D341Med (cell line): ENCODE data around the gene MRPL27.
A peak's percentile ranks its signal among the peaks of the same experiment; 100 is the strongest.

Source experiments
- DNase-seq: peaks from one replicate; pipeline ENCODE4 v3.0.0; 2012; ENCODE audit warnings: low spot score

The MRPL27 gene

DNA sequence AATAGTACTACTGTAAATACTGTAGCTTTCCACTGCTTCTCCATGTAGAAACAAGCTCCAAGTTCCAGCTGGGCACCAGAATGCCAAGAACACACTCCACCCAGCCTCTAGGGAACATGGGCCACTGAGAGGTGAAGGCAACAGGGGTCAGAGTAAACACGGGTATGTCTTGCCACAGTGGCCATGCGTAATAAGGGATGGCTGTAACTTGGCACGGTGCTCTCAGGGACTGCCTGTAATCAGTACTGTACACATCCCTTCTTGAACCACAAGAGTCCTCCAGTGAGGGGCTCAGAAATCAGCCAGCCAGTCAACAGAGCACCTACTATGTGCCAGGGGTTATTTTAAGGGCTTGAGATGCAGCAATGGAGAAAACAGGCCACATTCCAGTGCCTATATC is 13.5 kb upstream of the MRPL27 start:
- no peak for DNase-seq

- no peak for DNase-seq
Measured at GRCh38 chr17:50382931-50383330, 9.9 kb upstream of the MRPL27 start.

GRCh38 chr17:50381920-50382319 is 8.9 kb upstream of the MRPL27 start:
- DNase-seq: no peak

DNA sequence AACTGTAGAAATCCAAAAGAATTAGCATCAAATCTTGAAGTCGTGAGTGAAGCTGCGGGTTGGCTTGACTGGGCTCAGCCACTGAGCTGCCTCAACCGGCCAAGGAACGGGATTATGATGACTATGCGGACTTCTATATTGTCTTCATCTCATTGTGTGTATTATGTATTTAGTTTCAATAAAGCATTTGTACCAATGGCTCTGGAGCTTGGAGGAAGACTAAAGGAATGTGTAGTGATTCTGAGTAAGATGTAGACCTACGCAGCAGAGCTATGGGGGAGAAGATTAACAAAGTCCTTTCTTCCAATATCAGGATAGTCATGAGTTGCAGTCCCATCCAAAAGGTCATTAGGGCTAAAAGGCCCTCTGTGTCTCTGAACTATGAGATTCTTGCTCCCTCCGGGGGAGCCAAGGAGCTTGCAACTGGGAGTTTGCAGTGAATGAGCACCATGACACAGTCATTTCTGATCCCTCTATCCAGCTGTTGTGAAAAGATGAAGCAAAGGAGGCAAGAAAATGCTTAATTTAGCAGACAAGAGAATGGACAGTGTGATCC is 8.4 kb upstream of the MRPL27 start:
- no peak for DNase-seq

DNA sequence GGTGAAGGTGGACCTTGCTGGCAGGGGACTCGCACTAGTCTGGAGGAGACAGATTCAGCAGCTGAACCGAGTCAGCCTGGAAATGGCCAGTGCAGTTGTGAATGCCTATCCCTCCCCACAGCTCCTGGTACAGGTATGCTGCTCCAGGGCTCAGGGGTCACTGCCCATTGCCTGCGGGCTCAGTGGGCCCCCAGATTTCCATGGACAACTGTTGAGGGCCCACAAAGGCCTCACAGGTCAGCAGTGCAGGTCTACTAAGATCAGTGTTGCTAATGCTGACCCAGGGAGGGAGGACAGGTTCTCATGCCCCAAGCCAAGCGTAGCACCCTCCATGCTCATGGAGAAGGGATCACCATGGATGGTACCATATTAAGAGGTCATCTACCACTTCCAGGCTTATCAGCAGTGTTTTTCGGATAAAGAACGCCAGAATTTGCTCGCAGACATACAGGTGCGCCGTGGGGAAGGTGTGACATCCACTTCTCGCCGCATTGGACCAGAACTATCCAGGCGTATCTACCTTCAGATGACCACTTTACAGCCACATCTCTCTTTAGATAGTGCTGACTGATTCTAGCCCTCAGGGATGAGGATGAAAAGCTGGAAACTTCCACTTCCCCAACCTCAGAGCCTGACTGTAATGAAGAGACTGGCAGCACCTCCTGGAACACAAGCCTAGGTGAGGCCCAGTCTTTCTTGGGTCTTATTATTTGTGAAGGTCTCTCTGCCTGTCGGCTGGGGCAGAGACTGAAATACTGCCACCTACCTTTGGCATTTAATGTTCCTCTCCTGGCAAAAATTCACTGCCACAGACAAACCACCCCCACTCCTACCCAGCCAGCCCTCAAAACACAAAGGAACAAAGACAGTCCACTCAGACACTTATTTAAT is 7.6 kb upstream of the MRPL27 start:
- DNase-seq: peak; percentile 52

GRCh38 chr17:50379351-50380132 is 6.6 kb upstream of the MRPL27 start:
- no peak for DNase-seq

DNA sequence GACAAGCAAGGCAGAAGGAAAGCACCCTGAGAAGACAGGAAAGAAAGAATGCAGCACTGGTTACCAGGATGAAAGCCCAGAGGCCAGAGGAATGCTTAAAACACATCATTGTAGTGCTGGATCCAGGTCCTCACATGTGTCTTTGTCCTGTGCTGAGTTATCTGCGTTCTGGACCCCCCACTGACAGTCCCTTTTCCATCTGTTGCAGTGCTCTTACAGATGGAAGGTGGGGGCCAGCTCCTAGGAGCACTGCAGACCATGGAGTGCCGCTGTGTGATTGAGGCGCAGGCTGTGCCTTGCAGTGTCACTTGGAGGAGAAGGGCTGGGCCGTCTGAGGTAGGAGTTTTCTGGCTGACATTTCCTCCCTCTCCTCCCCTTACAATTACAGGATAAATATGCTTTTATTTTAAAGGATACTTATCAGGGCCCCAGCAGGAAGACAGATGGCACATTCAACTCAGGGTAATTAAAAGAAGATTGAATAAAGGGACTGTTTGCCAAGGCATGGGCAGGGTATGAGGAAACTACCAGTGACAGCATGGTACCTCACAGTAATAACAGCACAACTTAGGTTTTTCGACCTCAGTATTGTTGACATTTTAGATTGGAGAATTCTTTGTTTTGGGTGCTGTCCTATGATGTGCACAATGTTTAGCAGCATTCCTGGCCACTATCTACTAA is 3.0 kb upstream of the MRPL27 start:
- DNase-seq: peak; percentile 75

- no peak for DNase-seq
Measured at GRCh38 chr17:50373705-50374104, 721 bp upstream of the MRPL27 start.

DNA sequence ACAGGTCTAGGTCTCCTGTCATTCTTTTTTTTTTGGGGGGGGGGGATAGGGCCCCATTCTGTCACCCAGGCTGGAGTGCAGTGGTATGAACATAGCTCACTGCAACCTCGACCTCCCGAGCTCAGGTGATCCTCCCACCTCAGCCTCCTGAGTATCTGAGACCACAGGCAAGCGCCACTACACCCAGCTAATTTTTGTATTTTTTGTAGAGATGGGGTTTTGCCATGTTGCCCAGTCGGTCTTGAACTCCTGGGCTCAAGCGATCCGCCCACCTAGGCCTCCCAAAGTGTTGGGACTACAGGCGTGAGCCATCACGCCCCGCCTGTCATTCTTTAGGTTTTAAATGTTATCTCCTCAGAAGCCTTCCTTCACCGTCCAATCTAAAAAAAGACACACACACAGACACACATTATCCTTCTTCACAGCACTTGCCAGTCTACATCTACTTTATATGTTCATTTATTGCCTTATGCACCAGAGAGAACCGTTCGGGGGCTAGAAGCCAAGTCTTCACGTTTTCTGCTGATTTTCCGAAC is 694 bp downstream of the MRPL27 start:
- DNase-seq: no peak

GRCh38 chr17:50371526-50371925 is 1.5 kb downstream of the MRPL27 start:
- no peak for DNase-seq

DNA sequence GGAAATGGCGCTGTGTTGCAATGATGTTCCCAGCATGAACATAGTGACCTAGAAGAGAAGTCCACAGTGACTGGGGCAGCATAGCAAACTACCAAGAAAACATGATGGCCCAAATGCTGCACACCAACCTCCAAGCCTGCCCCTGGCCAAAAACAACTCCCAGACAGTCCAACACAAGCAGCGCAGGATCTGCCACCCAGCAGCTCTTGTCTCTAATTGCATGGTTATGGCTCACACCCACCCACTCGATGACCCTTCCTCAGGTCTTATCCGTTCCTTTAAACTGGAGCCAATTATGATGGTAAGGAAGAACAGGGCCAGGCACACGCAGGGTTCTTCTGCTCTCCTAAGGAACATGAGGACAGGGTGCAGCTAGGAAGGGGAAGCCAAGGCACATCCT is 2.9 kb downstream of the MRPL27 start:
- DNase-seq: no peak

DNA sequence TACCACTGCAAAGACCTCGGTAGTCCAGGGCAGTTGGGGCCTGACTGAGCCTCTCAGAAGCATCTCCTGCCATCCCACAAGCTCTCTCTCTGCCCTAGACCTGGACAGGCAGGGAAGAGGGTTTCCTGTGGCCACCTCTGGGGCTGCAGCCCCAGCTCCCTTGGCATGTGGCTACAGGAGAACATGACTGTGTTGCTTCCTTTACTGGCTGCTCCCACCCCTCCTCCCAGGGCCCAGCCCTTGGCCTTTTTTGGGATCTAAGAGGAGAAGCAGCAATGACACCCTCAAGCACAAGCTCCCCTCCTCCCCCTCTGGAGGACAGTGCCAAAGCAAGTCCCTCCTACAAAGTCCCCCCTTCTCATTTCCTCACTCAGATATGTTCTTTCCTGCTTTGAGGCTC is 5.6 kb downstream of the MRPL27 start:
- DNase-seq: no peak

GRCh38 chr17:50365649-50366393 is 7.2 kb downstream of the MRPL27 start:
- DNase-seq: peak; percentile 59

DNA sequence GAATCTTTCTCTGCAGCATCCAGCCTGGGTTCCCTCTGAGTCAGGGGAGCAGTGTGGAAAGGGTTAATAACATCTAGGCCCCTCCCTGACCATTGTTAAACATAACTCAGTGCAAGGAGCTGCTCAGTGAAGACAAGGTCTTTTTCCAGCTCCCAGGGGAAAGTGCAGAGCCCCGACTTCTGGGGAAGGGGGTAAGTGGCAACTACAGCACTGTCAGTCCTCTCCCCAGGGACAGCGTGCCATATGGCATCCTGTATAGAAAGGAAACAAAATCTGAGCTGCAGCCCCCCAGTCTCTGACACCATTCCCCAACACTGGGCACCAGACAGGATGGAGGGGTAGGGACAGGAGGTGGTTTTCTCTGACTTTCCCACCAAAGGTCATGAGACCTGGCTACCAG is 7.8 kb downstream of the MRPL27 start:
- DNase-seq: peak; percentile 82

DNA sequence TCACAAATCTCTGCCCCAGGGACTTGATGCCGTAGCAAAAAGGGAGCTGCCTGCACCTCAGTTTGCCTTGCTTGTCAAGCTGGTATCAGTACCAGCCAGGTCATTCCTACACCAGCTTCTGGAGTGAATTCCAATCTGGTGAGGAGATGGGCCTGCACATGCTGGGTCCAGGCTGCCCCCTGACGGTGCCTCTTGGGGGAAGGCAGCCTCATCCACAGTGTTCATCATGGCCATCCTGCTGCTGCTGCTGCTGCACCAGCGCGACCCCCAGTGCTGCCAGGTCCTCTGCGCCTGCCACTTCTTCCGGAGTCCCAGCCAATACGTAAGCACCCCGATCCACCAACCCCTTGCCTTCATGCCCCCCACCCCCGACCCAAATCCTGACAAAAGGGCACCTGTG is 8.3 kb downstream of the MRPL27 start:
- DNase-seq: peak; percentile 58

- DNase-seq: no peak
Measured at GRCh38 chr17:50364061-50364458, 8.9 kb downstream of the MRPL27 start.

DNA sequence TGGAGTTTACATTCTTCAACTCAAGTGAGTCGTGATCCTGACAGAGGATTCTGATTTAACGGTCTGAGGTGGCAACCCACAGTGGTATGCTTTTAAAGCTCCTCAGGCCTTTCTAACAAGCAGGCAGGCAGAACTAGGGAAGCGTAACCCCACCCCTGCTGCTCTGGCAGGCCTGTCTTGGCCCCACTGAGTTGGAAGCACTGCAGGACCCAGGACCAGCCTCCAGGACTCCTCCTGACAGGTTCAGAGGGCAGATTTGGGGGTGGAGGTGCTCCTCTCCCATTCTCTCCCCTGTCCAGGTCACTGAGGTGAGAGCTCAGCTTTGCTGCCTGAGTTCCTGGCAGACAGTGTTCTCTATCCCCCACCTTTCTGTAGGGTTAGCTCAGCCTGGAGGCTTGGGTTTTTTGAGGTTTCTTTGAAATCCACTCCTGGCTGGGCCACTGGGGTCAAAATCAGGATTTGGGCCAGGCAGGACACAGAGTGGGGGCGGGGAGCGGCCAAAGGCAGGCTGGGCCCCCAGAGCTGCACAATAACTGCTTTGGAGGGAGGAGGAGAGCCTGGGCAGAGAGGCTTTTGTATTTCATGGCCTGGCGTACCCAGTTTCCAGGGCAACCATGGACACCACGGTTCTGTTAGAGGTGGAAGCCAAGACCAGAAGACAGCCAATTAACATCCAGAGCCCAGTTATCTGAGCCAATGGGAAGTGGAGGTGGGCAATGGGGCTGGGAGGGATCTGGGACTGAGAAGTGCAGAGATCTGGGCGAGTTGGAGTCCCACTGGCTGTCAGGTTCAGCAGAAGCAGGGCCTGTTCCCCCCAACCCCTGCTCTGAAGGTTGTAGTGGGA is 9.5 kb downstream of the MRPL27 start:
- peak; percentile 52 for DNase-seq

- no peak for DNase-seq
Measured at GRCh38 chr17:50362661-50363060, 10.3 kb downstream of the MRPL27 start.

GRCh38 chr17:50361561-50362480 is 11.2 kb downstream of the MRPL27 start:
- peak; percentile 89 for DNase-seq
